HG03342 (cell line): ENCODE measurements around the gene FAM89B.

Source experiments
- ATAC-seq: cut with Tn5 transposase; IDR thresholded peaks from one replicate; pipeline ENCODE4 v1.9.1; 2021; ENCODE audit warnings: mild to moderate bottlenecking, moderate library complexity; ENCODE audit not compliant: unreplicated experiment

The FAM89B gene

DNA sequence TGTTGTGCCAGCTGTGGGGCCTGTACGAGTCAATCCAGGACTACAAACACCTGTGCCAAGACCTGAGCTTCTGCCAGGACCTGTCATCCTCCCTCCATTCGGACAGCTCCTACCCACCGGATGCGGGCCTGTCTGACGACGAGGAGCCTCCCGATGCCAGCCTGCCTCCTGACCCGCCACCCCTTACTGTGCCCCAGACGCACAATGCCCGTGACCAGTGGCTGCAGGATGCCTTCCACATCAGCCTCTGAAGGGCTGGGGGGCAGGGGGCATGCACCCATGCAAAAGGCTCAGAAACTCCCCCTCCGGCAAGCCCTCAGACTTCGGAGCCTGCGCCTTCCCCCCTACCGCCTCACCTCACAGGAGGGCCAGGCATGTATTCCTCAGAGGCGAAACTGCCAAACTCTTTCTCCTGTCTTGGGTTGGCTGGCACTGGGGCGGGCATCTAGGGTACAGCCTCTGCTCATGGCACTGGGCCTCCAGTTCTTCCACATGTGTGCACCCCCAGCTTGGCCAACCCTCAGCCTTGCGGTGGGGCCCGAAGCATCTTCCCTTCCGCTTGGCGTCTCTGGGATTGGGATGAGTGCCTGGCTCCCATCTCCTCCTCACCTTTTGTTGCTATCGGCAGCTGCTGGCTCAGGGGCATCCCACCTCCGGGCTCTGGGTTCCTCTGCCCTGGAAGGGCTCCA, 1.2 kb downstream of the FAM89B start:
- ATAC-seq: no peak

DNA sequence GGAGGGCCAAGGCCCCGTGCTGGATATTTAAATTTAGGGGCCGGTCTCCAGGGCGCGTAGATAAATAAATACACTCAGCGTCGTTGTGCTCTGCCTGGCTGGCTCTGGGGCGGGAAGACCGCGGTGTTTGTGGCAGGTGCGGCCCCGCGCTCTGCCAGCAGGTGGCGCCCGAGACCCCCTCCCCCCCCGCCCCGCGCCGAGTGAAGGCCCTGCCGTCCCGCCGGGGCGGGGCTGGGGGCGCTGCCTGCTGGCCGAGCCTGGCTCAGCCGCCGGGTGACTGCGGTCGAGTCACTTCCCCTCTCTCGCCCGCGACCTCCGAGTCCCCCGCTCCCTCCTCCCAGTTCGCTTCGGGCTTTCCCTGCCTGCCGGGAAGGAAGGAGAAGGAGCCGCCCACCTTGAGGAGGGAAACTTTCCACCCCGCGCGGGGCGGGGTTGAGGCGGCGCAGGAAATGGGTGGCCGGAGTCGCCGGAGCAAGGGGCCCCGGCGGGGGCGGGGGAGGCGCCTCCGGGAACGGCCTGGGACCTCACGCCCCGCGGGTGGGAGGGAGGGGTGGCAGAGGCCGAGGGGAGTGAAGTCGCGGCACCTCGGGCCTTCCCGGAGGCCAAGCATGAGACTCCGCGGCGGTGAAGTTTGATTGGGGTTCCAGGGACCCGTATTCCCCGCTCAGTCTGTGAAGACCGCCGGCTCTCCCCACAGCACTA, 1.9 kb downstream of the FAM89B start:
- peak; percentile 34 for ATAC-seq

DNA sequence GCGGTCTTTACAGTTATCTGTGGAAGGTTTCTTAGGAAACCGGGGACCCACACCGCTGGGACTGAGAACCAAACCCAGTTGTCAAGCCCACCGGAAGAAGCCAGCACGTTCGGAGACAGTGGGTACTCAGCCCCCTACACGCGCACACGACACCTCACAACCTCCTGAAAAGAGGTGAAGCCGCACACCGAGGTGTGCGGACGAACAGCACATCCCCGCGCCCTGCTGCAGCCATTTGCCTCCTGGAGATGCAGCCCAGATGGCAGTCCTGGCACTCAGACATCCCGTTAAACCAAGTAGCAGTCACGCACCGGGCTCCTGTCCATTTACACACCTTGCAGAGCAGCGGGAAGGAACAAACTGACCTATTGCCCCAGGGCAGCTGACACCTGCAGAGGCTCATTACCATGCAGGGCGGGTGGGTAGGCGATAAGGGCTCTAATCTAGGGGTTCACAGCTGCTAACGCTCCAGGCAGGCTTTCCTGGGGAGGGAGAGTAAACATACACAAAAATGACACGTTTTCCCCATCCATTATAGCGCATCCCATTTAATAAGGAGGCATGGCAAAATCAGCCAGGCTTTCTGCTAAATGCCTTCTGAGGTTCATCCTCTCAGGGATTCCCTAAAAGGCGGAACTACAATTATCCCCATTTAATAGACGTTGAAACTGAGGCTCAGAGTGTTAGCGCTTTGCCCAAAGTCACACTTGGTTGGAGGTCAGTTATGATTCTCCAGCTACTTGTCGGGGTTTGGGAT, 2.7 kb downstream of the FAM89B start:
- ATAC-seq: no peak

DNA sequence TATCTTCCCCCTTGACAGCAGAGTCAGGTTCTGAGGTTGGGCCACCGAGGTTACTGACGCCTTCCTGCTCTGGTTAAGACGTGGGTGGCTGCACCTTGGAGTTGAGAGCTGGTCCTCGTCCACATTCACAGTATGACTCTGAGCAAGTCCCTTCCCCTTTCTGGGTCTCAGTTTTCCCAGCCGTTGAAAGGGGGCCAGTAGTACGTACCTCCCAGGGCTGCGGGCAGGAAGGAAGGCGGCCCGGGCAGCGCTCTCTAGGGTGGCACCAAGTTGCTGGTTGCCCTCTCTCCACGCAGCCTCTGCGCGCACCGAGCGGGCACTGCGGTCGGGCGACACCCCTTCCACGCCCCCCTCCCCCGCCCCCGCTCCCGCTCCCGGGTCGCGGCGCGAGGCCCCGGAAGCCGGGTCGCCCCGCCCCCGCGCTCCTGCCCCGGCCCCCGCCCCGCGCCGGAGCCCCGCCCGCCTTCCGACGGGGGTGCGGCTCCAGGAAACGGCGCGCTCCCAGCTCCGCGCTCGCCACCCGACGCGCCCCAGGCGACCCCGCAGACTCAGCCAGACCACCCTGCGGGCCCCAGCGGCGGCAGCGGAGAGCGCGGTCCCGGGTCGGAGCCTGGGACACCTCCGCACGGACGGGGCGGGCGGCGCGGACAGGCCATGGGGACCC, 3.4 kb downstream of the FAM89B start, which contains the start of gene EHBP1L1:
Gene EHBP1L1, plus strand, starts transcription at position 486 of the 664 bp plus-strand sequence. CDS start 250 bp downstream, outside the sequence.
- ATAC-seq: no peak

DNA sequence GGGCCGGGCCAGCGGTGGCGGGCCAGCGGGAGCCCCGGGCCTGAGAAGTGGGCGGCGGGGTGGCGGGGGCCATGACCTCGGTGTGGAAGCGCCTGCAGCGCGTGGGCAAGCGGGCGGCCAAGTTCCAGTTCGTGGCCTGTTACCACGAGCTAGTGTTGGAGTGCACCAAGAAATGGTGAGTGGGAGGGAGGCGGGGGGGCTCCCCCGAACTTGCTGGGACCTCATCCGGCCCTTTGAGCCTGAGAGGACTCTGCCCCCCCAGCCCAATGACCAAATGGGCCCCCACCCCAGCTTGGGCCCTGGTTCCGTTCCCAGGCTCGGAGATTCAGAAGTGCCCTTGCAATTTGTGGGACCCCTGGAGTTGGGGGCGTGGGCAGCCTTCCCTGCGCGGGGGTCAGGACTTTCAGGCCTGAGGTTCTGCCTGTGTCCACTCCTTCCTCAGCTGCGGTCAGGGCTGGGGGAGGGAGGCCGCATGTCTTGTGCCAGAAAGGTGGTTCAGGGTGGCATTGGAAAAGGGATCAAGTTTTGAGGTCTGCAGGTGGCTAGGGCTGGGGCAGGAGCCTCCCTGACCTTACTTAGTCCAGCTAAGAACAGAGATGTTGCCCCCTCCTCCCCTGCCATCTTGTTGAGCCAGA, 4.0 kb downstream of the FAM89B start:
- ATAC-seq: no peak

DNA sequence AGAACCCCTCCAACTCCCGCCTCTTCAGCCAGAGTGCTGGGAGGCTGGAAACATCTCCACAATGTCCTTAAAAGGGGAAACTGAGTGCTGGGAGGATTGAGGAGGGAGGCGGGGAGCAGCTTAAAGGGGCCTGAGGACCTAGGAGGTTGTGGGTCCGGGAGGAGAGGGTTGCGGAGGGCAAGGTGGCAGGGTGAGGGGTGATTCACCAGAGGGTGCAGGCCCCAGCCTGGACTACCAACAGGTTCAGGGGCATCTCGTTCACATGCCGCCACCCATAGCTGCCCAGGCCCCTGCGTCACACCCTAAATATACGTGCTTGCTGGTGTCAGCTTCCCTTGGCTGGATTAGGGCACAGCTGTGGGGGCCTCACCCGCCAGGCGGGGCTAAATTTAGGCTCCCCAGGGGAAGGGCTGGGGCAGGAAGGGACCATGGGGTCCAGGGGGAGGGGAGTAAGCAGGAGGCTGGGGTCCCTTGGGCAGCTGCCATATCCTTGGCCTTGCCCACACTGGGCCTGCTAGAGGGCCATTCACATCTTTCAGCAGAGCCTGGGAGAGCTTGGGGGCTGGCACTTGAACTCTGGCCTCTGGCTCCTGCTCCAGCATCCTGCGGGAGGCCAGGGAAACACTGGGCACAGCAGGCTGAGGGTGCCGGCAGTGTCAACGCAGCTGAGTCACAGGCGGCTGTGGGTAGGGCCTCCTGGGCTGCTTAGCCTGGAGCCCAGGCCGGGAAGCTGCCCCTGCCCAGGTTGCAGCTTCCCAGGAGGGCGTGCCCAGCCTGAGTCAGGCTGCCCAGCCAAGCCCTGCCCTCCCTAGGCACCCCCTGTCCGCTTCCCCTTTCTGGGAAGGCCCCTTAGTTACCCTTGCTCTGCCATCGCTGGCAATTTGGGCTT, 4.8 kb downstream of the FAM89B start:
- no peak for ATAC-seq

DNA sequence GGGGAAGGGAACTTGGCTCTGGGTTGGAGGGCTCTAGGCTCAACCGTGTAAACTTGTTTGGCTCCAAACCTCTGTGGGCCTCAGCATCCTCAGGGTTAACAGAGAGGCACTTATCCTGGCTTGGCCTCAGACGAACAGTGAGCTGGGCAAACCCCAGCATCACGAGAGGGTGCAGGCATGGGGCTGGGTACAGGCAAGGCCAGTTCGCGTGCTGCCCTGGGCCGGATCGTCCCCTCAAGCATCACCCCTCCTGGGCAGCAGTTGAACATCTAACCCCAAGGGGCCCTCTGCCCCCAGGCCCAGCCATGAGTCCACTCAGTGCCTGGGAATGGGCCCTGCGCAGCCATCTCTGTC, 5.4 kb downstream of the FAM89B start:
- ATAC-seq: no peak

DNA sequence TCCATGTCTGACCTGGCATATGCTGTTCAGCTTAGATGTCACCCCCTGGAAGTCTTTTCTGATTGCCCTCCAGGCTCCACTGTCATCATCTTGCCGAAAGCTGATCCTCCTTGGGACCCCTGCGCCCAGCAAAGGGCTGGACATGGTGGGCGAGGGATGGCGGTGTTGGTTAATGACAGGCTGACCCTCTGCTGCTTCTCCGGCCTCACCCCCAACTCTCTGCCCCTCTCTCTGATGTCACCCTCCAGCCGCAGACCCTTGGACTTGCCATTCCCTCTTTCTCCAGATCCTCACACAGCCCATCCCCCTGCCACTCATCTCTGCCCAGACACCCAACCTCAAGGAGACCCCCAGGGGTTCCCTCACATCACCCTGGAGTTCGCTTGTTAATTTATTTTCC, 5.8 kb downstream of the FAM89B start:
- ATAC-seq: no peak

DNA sequence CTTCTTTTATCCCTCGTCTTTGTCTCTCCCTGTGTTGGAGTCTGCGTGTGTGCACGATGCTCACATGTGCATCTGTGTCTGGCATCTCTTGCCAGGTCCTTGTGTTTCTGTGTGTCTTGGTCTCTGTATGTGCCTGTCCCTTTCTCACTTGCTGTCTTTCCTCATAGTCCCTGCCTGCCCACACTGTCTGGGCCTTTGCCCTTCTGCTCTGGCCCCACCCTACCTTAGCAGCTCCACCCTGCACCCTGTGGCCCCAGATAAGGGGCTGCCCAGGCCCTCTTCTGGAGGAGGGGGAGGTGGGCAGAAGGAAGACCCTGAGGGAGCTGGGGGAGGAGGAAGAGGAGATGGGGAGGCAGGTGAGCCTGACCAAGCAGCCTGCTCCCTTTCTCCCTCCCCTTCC, 6.3 kb downstream of the FAM89B start:
- ATAC-seq: no peak

DNA sequence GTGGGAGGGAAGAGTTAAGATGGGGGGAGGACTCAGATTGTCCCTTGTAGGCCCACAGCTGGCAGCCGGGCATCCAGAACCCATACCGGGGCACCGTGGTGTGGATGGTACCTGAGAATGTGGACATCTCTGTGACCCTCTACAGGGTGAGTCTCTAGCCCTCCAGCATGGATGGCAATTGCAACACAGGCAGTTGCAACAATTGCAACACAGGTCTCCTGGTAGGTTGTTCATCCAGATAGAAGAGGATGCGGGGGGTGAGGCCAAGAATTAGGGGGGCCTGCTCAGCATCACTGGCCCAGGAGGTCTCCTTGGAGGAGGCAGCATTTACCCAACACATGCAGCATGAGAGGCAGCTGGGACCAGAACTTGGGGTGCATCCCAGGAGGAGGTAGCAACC, 7.0 kb downstream of the FAM89B start:
- ATAC-seq: no peak

DNA sequence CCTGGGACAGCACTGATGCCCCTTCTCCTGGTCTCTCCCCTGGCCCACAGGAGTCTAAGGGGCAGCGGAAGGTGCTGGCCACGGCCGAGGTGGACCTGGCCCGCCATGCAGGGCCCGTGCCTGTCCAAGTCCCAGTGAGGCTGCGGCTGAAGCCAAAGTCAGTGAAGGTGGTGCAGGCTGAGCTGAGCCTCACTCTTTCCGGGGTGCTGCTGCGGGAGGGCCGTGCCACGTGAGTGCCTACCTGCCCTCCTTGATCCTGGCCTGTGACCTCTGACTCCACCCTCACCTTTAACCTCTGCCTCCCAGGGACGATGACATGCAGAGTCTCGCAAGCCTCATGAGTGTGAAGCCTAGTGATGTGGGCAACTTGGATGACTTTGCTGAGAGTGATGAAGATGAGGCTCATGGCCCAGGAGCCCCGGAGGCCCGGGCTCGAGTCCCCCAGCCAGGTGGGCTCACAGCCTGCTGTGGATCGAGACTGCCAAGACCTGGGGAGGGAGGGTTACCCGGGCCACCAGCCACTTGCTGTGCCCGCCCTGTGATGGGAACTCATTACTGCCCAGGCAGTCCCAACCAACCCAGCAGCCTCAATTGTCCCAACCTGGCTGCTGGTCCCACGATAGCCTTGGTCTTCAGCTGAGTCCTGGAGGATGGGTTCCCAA, 7.8 kb downstream of the FAM89B start:
- ATAC-seq: no peak

DNA sequence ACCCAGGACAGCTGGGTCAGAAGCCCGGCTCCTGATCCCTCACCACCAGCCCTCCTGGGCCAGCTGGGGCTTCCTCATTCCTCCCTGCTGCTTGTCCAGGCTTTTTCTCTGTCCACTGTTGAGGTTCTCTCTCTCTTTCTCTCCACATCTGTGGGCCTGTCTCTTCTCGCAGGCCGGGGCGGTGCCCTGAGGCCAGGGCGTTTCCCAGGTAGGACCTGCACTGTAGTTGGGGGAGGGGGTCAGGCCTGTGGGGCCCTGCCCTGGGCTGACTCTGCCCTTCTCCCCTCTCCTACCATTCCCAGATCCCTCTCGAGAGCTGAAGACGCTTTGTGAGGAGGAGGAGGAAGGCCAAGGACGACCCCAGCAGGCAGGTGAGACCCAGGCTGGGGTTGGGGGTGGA, 8.4 kb downstream of the FAM89B start:
- ATAC-seq: no peak

DNA sequence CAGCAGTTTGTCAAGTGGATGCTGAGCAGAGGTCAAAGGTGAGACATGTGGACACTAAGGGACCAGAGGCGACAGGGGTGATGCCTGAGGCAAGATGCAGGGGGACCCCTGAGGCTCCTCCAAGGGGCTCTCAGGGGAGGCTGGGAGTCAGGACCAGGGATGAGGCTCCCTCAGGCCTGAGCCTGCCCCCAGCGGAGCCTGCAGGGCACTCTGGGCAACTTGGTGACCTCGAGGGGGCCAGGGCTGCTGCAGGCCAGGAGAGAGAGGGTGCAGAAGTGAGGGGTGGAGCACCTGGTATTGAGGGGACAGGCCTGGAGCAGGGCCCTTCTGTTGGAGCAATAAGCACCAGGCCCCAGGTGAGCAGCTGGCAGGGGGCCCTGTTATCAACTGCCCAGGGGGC, 9.6 kb downstream of the FAM89B start:
- ATAC-seq: no peak

DNA sequence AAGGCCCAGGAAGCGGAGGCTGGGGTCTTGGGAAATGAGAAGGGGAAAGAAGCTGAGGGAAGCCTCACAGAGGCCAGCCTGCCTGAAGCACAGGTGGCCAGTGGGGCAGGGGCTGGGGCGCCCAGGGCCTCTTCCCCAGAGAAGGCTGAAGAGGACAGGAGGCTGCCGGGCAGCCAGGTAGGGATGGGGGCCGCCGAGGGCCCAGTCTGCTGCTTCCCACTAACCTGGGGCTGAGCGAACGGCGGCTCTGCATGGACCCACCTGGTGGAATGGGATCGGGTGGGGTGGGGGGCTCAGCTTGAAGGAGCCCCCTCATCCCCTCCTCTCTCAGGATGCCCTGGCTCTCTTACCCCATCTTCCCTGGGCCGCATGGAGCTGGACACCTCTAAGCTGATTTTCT, 11.3 kb downstream of the FAM89B start:
- no peak for ATAC-seq

DNA sequence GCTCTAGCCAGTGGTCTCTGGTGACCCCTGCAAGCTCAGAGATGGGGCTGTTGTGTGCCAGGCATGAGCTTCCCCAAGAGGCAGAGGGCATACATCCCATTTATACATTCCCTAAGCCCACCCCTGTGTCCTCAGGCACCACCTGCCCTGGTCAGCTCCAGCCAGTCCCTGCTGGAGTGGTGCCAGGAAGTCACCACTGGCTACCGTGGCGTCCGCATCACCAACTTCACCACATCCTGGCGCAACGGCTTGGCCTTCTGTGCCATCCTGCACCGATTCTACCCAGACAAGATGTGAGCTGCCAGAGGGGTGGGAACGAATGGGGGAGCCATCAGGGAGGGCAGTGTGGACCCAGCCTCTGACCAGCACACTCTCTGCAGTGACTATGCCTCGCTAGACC, 11.8 kb downstream of the FAM89B start:
- no peak for ATAC-seq

DNA sequence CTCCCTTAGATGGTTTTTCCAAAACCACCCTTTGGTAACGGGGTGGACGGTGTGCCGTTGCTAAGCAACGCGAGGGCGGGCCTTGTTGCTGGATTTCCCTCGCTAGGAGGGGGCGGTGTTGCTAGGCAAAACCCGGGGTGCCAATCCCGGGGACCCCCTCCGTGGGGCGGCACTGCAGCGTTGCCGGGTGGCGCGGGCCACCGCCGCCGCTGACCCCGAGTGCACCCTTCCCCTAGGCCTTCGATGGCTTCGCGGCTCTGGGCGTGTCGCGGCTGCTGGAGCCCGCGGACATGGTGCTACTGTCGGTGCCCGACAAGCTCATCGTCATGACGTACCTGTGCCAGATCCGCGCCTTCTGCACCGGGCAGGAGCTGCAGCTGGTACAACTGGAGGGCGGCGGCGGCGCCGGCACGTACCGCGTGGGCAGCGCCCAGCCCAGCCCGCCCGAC, 12.4 kb downstream of the FAM89B start:
- no peak for ATAC-seq

DNA sequence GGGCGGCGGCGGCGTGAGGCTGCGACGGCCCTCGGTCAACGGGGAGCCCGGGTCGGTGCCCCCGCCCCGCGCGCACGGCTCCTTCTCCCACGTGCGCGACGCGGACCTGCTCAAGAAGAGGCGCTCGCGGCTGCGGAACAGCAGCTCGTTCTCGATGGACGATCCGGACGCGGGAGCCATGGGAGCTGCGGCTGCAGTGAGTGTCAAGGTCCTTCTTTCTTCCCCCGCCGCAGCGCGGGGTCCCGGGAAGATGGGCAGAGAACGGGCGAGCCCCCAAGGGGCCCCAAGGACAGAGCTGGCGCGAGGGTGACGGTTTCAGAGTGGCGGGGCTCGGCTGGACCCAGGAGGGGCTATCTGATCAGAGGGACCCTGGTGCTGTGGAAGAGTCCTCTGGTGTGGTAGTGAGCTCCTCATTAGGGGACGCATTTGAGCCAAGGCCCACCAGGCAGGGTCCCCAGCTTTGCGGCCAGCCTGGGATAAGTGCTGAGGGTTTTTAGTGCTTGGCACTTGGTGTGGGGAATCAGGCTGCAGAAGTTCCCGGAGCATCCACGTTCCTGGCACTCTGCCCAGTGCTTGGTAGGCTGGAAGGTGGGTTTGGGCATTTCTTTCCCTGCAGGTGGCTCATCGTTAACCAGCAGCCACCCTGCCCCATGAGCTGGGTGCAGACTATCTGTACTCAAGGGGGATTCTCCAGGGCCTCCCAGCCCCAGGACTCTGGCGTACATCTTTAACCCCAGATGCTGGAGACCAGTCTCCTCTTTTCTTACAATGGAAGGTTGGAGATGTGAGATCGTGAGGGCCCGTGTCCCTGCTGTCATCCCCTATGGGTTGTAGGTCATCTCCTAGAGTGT, 13.3 kb downstream of the FAM89B start:
- no peak for ATAC-seq

DNA sequence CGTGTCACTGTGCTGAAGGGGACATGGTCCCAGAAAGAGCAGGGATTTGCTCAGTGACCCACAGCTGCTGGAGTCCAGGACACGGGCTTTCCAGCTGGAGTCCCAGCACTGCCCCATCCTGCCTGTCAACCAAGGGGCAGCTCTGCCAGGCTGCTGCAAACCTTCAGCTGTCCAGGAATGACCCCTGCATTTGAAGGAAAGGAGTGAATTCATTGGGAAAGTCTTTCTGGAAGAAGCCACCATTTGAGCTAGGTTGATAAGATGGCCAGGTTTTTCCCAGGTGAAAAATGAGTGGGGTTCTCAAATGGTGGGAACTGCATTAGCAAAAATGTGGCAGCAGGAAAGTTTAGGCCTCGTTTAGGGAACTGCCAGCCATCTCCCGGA, 13.9 kb downstream of the FAM89B start:
- no peak for ATAC-seq

DNA sequence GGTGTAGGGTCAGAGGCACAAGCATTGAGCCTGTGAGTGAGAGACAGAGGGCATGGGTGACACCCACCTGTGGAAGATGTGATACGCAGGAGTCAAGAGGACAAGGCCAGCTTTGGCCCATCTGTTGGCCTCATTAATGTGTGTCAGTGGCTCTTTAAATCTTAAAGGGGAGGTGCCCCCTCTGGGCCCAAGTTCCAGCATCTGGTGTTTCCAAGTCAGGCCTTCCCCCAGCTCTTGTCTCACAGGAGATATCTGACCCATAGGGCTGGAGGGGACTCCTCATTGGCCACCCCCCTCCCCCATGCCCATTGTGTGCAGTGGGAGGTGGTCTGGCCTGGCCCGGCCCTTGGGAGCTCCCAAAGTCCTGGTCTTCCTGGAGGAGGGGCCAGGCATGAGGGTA, 14.3 kb downstream of the FAM89B start:
- ATAC-seq: no peak
